Measurements from ENCODE around the gene PROM1. TPM values are rescaled to one million over a fixed set of nuclear protein-coding genes. Genes with fewer than 3 reads are reported as not detected.

PROM1 gene
- total RNA-seq, 1 donor from 2014 or later, result 4.1 TPM

GRCh38 chr4:16067515-16067914, 16.3 kb downstream of the PROM1 start:
- no peak for DNase-seq (ENCODE audit: low spot score)

- DNase-seq (ENCODE audit: low spot score), result peak; percentile 82
These were observed 17.2 kb downstream of the PROM1 start for GRCh38 chr4:16066586-16067128.

- no peak for DNase-seq (ENCODE audit: low spot score)
These were observed 18.8 kb downstream of the PROM1 start for GRCh38 chr4:16065066-16065465.

- no peak for DNase-seq (ENCODE audit: low spot score)
These were observed 21.2 kb downstream of the PROM1 start for GRCh38 chr4:16062601-16063000.

GRCh38 chr4:16056681-16057385, 27.0 kb downstream of the PROM1 start:
- DNase-seq (ENCODE audit: low spot score), result no peak

- no peak for DNase-seq (ENCODE audit: low spot score)
These were observed 27.9 kb downstream of the PROM1 start for GRCh38 chr4:16055873-16056272.

- DNase-seq (ENCODE audit: low spot score), result no peak
These were observed 28.4 kb downstream of the PROM1 start for GRCh38 chr4:16055471-16055870.

GRCh38 chr4:16052939-16053338, 30.9 kb downstream of the PROM1 start:
- DNase-seq (ENCODE audit: low spot score), result no peak

- DNase-seq (ENCODE audit: low spot score), result no peak
These were observed 31.8 kb downstream of the PROM1 start for GRCh38 chr4:16051980-16052379.

- DNase-seq (ENCODE audit: low spot score), result no peak
These were observed 32.7 kb downstream of the PROM1 start for GRCh38 chr4:16051132-16051531.

- DNase-seq (ENCODE audit: low spot score), result no peak
These were observed 33.2 kb downstream of the PROM1 start for GRCh38 chr4:16050669-16051068.

GRCh38 chr4:16048619-16049419, 35.0 kb downstream of the PROM1 start:
- no peak for DNase-seq (ENCODE audit: low spot score)

GRCh38 chr4:16045687-16046086, 38.1 kb downstream of the PROM1 start:
- no peak for DNase-seq (ENCODE audit: low spot score)

GRCh38 chr4:16043642-16044498, 40.0 kb downstream of the PROM1 start:
- DNase-seq (ENCODE audit: low spot score), result peak; percentile 75

GRCh38 chr4:16039139-16039538, 44.7 kb downstream of the PROM1 start:
- DNase-seq (ENCODE audit: low spot score), result no peak

- DNase-seq (ENCODE audit: low spot score), result no peak
These were observed 45.9 kb downstream of the PROM1 start for GRCh38 chr4:16037901-16038300.

- no peak for DNase-seq (ENCODE audit: low spot score)
These were observed 48.0 kb downstream of the PROM1 start for GRCh38 chr4:16035843-16036242.

- peak; percentile 46 for DNase-seq (ENCODE audit: low spot score)
These were observed 49.6 kb downstream of the PROM1 start for GRCh38 chr4:16034010-16034748.

- DNase-seq (ENCODE audit: low spot score), result no peak
These were observed 51.4 kb downstream of the PROM1 start for GRCh38 chr4:16032396-16032770.

GRCh38 chr4:16031546-16032395, 52.1 kb downstream of the PROM1 start:
- DNase-seq (ENCODE audit: low spot score), result no peak
